ENCODE data around the gene SETDB1.

- TF ChIP-seq CTCF (IDR thresholded peaks at IDR 0.05), result no peak
- no peak for TF ChIP-seq POLR2A (IDR thresholded peaks at IDR 0.05)
Observed at GRCh38 chr1:150954708-150955107, 28.5 kb downstream of the SETDB1 start.
